ENCODE results near the gene MPHOSPH8. TPM values are rescaled to one million over a fixed set of nuclear protein-coding genes. Genes with fewer than 3 reads are reported as not detected.
A peak's percentile ranks its signal among the peaks of the same experiment; 100 is the strongest.
"Not testable (repeated sequence)": the region's sequence is repeated elsewhere in the genome, so short reads cannot be mapped to it uniquely, and the experiment has no call there.

MPHOSPH8 gene
- total RNA-seq, 2 experiments from 2014 or later: 27.6 to 31.3 TPM

- no peak overlapping the region for H3K4me3 Mint-ChIP-seq
- peaks cover 8% of the 10 kb centered on the region for H3K9me3 Mint-ChIP-seq
- peaks cover 42% of the 10 kb centered on the region for H3K36me3 Mint-ChIP-seq
- DNase-seq: no peak
- H3K4me1 Mint-ChIP-seq: peaks cover 5% of the 10 kb centered on the region
- H3K27ac Mint-ChIP-seq: no peak overlapping the region
- peaks cover 35% of the 10 kb centered on the region for H3K27me3 Mint-ChIP-seq
Measured at GRCh38 chr13:19605161-19605955, 28.1 kb upstream of the MPHOSPH8 start.

GRCh38 chr13:19606152-19606551 is 27.3 kb upstream of the MPHOSPH8 start:
- peaks cover 5% of the 10 kb centered on the region for H3K4me1 Mint-ChIP-seq
- H3K27me3 Mint-ChIP-seq: peaks cover 29% of the 10 kb centered on the region
- no peak for DNase-seq
- H3K9me3 Mint-ChIP-seq: peaks cover 8% of the 10 kb centered on the region
- no peak overlapping the region for H3K4me3 Mint-ChIP-seq
- H3K27ac Mint-ChIP-seq: no peak overlapping the region
- H3K36me3 Mint-ChIP-seq: peaks cover 46% of the 10 kb centered on the region

GRCh38 chr13:19606737-19607136 is 26.7 kb upstream of the MPHOSPH8 start:
- Mint-ChIP-seq H3K4me1 (peaks cover 5% of the 10 kb centered on the region), H3K36me3 (peaks cover 46% of the 10 kb centered on the region), H3K27ac (no peak overlapping the region), H3K27me3 (peaks cover 29% of the 10 kb centered on the region), H3K9me3 (peaks cover 8% of the 10 kb centered on the region), H3K4me3 (no peak overlapping the region)
- no peak for DNase-seq

GRCh38 chr13:19607523-19608078 is 25.9 kb upstream of the MPHOSPH8 start:
- no peak for DNase-seq
- peaks cover 26% of the 10 kb centered on the region for H3K27me3 Mint-ChIP-seq
- H3K4me3 Mint-ChIP-seq: no peak overlapping the region
- peaks cover 4% of the 10 kb centered on the region for H3K4me1 Mint-ChIP-seq
- H3K36me3 Mint-ChIP-seq: peaks cover 46% of the 10 kb centered on the region
- no peak overlapping the region for H3K27ac Mint-ChIP-seq
- H3K9me3 Mint-ChIP-seq: peaks cover 8% of the 10 kb centered on the region

GRCh38 chr13:19618977-19619376 is 14.5 kb upstream of the MPHOSPH8 start:
- Mint-ChIP-seq H3K27ac (no peak overlapping the region), H3K9me3 (peaks cover 11% of the 10 kb centered on the region), H3K36me3 (peaks cover 33% of the 10 kb centered on the region), H3K4me3 (no peak overlapping the region), H3K4me1 (peaks cover 6% of the 10 kb centered on the region), H3K27me3 (peaks cover 35% of the 10 kb centered on the region)
- DNase-seq: no peak

- peaks cover 25% of the 10 kb centered on the region for H3K36me3 Mint-ChIP-seq
- peaks cover 7% of the 10 kb centered on the region for H3K9me3 Mint-ChIP-seq
- H3K4me1 Mint-ChIP-seq: peaks cover 6% of the 10 kb centered on the region
- no peak for DNase-seq
- no peak overlapping the region for H3K4me3 Mint-ChIP-seq
- peaks cover 31% of the 10 kb centered on the region for H3K27me3 Mint-ChIP-seq
- H3K27ac Mint-ChIP-seq: no peak overlapping the region
Measured at GRCh38 chr13:19622193-19622592, 11.3 kb upstream of the MPHOSPH8 start.

- no peak overlapping the region for H3K4me3 Mint-ChIP-seq
Measured at GRCh38 chr13:19624265-19624664, 9.2 kb upstream of the MPHOSPH8 start.

GRCh38 chr13:19632915-19633478 is 462 bp upstream of the MPHOSPH8 start:
- peak overlapping the region; percentile 100 for H3K4me3 Mint-ChIP-seq
- peak overlapping the region; percentile 99 for H3K27ac Mint-ChIP-seq
- H3K27me3 Mint-ChIP-seq: no peaks in the 10 kb centered on the region
- DNase-seq: no peak
- peaks cover 44% of the 10 kb centered on the region for H3K36me3 Mint-ChIP-seq
- H3K9me3 Mint-ChIP-seq: peaks cover 7% of the 10 kb centered on the region
- peaks cover 31% of the 10 kb centered on the region for H3K4me1 Mint-ChIP-seq

More at GRCh38 chr13:19624265-19624664, 9.2 kb upstream of the MPHOSPH8 start:
- no peak for DNase-seq
- Mint-ChIP-seq H3K36me3 (peaks cover 16% of the 10 kb centered on the region), H3K4me1 (peaks cover 1% of the 10 kb centered on the region), H3K27ac (no peak overlapping the region), H3K27me3 (peaks cover 22% of the 10 kb centered on the region), H3K9me3 (no peaks in the 10 kb centered on the region)

- Mint-ChIP-seq H3K27me3 (no peaks in the 10 kb centered on the region), H3K4me1 (peaks cover 37% of the 10 kb centered on the region), H3K27ac (peak overlapping the region; percentile 99), H3K4me3 (peak overlapping the region; percentile 100), H3K36me3 (peaks cover 50% of the 10 kb centered on the region), H3K9me3 (peaks cover 7% of the 10 kb centered on the region)
- DNase-seq: no peak
Measured at GRCh38 chr13:19634256-19634740, 839 bp downstream of the MPHOSPH8 start.

GRCh38 chr13:19635926-19636325 is 2.5 kb downstream of the MPHOSPH8 start:
- Mint-ChIP-seq H3K36me3 (peaks cover 41% of the 10 kb centered on the region), H3K4me3 (peak overlapping the region; percentile 100), H3K4me1 (peaks cover 44% of the 10 kb centered on the region), H3K27ac (peak overlapping the region; percentile 49)
- H3K27me3 Mint-ChIP-seq, DNase-seq, H3K9me3 Mint-ChIP-seq: not testable (repeated sequence)

GRCh38 chr13:19643652-19644051 is 10.2 kb downstream of the MPHOSPH8 start:
- no peaks in the 10 kb centered on the region for H3K9me3 Mint-ChIP-seq
- no peak for DNase-seq
- H3K36me3 Mint-ChIP-seq: peaks cover 35% of the 10 kb centered on the region
- H3K4me1 Mint-ChIP-seq: peaks cover 26% of the 10 kb centered on the region
- H3K27ac Mint-ChIP-seq: no peak overlapping the region
- H3K4me3 Mint-ChIP-seq: no peak overlapping the region
- no peaks in the 10 kb centered on the region for H3K27me3 Mint-ChIP-seq

GRCh38 chr13:19645000-19645399 is 11.5 kb downstream of the MPHOSPH8 start:
- H3K27me3 Mint-ChIP-seq: no peaks in the 10 kb centered on the region
- no peak overlapping the region for H3K27ac Mint-ChIP-seq
- no peak overlapping the region for H3K4me3 Mint-ChIP-seq
- H3K4me1 Mint-ChIP-seq: peaks cover 22% of the 10 kb centered on the region
- H3K36me3 Mint-ChIP-seq: peaks cover 27% of the 10 kb centered on the region
- no peaks in the 10 kb centered on the region for H3K9me3 Mint-ChIP-seq
- DNase-seq: no peak

GRCh38 chr13:19646063-19646462 is 12.6 kb downstream of the MPHOSPH8 start:
- Mint-ChIP-seq H3K4me1 (peaks cover 14% of the 10 kb centered on the region), H3K9me3 (no peaks in the 10 kb centered on the region), H3K4me3 (no peak overlapping the region), H3K27ac (no peak overlapping the region), H3K27me3 (no peaks in the 10 kb centered on the region), H3K36me3 (peaks cover 33% of the 10 kb centered on the region)
- no peak for DNase-seq

GRCh38 chr13:19650742-19651141 is 17.3 kb downstream of the MPHOSPH8 start:
- peaks cover 2% of the 10 kb centered on the region for H3K4me1 Mint-ChIP-seq
- H3K27ac Mint-ChIP-seq: no peak overlapping the region
- peaks cover 30% of the 10 kb centered on the region for H3K36me3 Mint-ChIP-seq
- no peak for DNase-seq
- H3K9me3 Mint-ChIP-seq: no peaks in the 10 kb centered on the region
- H3K27me3 Mint-ChIP-seq: no peaks in the 10 kb centered on the region
- no peak overlapping the region for H3K4me3 Mint-ChIP-seq

- no peak for DNase-seq
- H3K27ac Mint-ChIP-seq: peak overlapping the region; percentile 9
Measured at GRCh38 chr13:19657872-19658591, 24.6 kb downstream of the MPHOSPH8 start.

More at GRCh38 chr13:19657872-19658591, 24.6 kb downstream of the MPHOSPH8 start:
- Mint-ChIP-seq H3K27me3 (no peaks in the 10 kb centered on the region), H3K4me3 (no peak overlapping the region), H3K36me3 (peaks cover 23% of the 10 kb centered on the region), H3K9me3 (peaks cover 2% of the 10 kb centered on the region), H3K4me1 (no peaks in the 10 kb centered on the region)

Measured in activated naive CD8-positive, alpha-beta T cell treated with anti-CD3 and anti-CD28 coated beads for 36 hours (primary cell).